Testis (tissue), 2 donors: ENCODE results near the gene PACS1.

Source experiments
- CTCF ChIP-seq, 3 experiments: fragments of 450-650 bp in 2 of 3; fragments of 200-600 bp in 1 of 3; sonication (generic) in 1 of 3; IDR thresholded peaks; one replicate each; pipeline ENCODE4 v1.5.1; 2016 to 2019; ENCODE audit warnings: antibody characterized with exemption in 3 of 3, mild to moderate bottlenecking in 2 of 3, moderate library complexity in 1 of 3
- POLR2A ChIP-seq: fragments of 450-650 bp; IDR thresholded peaks from one replicate; pipeline ENCODE4 v1.6.1; 2017; ENCODE audit warnings: antibody characterized with exemption, mild to moderate bottlenecking, moderate library complexity

DNA sequence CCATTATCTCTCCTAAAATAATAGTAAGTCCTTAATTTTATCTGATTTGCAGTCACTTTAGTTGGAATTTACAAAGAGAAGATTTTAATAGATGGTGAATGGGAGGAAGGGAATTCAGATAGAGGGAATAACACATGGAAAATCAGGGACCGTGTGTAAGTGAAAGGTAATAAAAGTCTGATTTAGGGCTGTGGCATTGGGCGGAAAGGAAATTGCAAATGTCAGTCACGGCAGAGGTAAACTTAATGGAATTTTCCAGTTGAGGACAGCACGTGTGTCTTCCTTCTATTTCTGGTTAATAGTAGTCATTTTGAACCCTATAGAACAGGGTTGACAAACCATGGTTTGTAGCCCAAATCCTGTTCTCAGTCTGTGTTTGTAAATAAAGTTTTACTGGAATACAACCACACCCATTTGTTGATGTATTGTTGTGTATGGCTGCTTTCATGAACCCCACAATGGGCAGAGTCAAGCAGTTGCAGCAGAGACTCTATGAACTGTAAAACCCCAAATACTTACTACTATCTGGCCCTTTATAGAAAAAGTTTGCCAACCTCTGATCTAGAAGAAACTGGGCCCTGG lies 34.1 kb downstream of the PACS1 start:
- TF ChIP-seq CTCF (IDR thresholded peaks at IDR 0.05) = no peak
- TF ChIP-seq POLR2A = no peak
